ENCODE results near the gene BMP6. TPM values are rescaled to one million over a fixed set of nuclear protein-coding genes. Genes with fewer than 3 reads are reported as not detected.
A peak's percentile ranks its signal among the peaks of the same experiment; 100 is the strongest.

BMP6 gene
- total and polyA plus RNA-seq, 8 donors = 2.3 to 18.7 (median 3.7) TPM

- no peak for TF ChIP-seq CTCF (IDR thresholded peaks at IDR 0.05)
- no peaks in the 10 kb centered on the region for H3K27me3 ChIP-seq
- ATAC-seq = no peak
These were observed 102.2 kb downstream of the BMP6 start for GRCh38 chr6:7828124-7828523.

GRCh38 chr6:7832904-7833750 lies 107.2 kb downstream of the BMP6 start:
- DNase-seq (no peak), ATAC-seq (no peak)
- no peaks in the 10 kb centered on the region for H3K27me3 ChIP-seq
- no peak overlapping the region for H3K4me3 ChIP-seq
- H3K4me1 ChIP-seq = no peaks in the 10 kb centered on the region
- intact Hi-C loops (cut with DNase I) = no loop called here
- no peaks in the 10 kb centered on the region for H3K36me3 ChIP-seq
- no peaks in the 10 kb centered on the region for H3K9me3 ChIP-seq
- TF ChIP-seq CTCF (IDR thresholded peaks at IDR 0.05) = no peak
- H3K27ac ChIP-seq = no peak overlapping the region

More at GRCh38 chr6:7828124-7828523, 102.2 kb downstream of the BMP6 start:
- no peak for DNase-seq
- Histone ChIP-seq H3K4me3 (no peak overlapping the region), H3K4me1 (no peaks in the 10 kb centered on the region), H3K36me3 (no peaks in the 10 kb centered on the region), H3K9me3 (no peaks in the 10 kb centered on the region), H3K27ac (no peak overlapping the region)
- intact Hi-C loops (cut with DNase I) = no loop called here

- Histone ChIP-seq H3K4me3 (no peak overlapping the region), H3K27ac (no peak overlapping the region), H3K4me1 (no peaks in the 10 kb centered on the region), H3K27me3 (no peaks in the 10 kb centered on the region), H3K9me3 (no peaks in the 10 kb centered on the region), H3K36me3 (no peaks in the 10 kb centered on the region)
- intact Hi-C loops (cut with DNase I) = no loop called here
- ATAC-seq (no peak), DNase-seq (peak in 2 of 4 donors; percentile 67 to 73)
- no peak for TF ChIP-seq CTCF (IDR thresholded peaks at IDR 0.05)
These were observed 107.8 kb downstream of the BMP6 start for GRCh38 chr6:7833751-7834070.

GRCh38 chr6:7836371-7837026 lies 110.6 kb downstream of the BMP6 start:
- ATAC-seq = no peak
- Histone ChIP-seq H3K4me1 (no peaks in the 10 kb centered on the region), H3K27ac (no peak overlapping the region), H3K4me3 (no peak overlapping the region), H3K9me3 (no peaks in the 10 kb centered on the region), H3K27me3 (no peaks in the 10 kb centered on the region), H3K36me3 (no peaks in the 10 kb centered on the region)
- TF ChIP-seq CTCF (IDR thresholded peaks at IDR 0.05) = no peak
- intact Hi-C loops (cut with DNase I) = no loop called here
- DNase-seq = no peak

- no peak overlapping the region for H3K27ac ChIP-seq
- no peak for TF ChIP-seq CTCF (IDR thresholded peaks at IDR 0.05)
- no peak overlapping the region for H3K4me3 ChIP-seq
- no peaks in the 10 kb centered on the region for H3K9me3 ChIP-seq
- DNase-seq (peak in 2 of 4 donors; percentile 36 to 57), ATAC-seq (no peak)
- H3K27me3 ChIP-seq = no peaks in the 10 kb centered on the region
- H3K4me1 ChIP-seq = no peaks in the 10 kb centered on the region
- intact Hi-C loops (cut with DNase I) = no loop called here
- H3K36me3 ChIP-seq = no peaks in the 10 kb centered on the region
These were observed 116.0 kb downstream of the BMP6 start for GRCh38 chr6:7841781-7842468.

Data from left lung (tissue), 10 donors.